ENCODE measurements around the gene SNAPC5. TPM values are rescaled to one million over a fixed set of nuclear protein-coding genes. Genes with fewer than 3 reads are reported as not detected.

SNAPC5 gene
- total and polyA plus RNA-seq, 2 of the 8 experiments (the other 6 are each of a cell fraction or from before 2014, with no cell fraction given) = 18.7 to 23.1 TPM

DNA sequence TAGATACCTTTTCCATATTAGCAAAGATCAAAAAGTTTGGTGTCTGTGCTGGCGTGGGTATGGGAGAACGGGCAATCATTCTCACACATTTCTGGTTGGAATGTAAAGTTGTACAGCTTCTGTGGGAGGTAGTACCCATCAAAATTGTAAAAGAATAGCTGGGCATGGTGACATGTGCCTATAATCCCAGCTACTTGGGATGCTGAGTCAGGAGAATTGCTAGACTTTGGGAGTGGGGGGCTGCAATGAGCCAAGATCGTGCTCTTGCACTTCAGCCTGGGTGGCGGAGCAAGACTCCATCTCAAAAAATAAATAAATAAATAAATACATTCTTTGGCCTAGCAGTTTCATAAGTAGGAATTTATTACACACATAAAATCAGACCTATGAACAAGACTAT is 45.3 kb upstream of the SNAPC5 start (continued):
- TF ChIP-seq BACH1 (IDR thresholded peaks at IDR 0.05; ENCODE audit: low read length) = no peak
- TF ChIP-seq EP300 (IDR thresholded peaks at IDR 0.05; ENCODE audit: borderline replicate concordance in 1 of 2, low read depth in 2 of 2, low read length in 2 of 2) = no peak
- no peak for TF ChIP-seq CHD1 (IDR thresholded peaks at IDR 0.05; ENCODE audit: low read depth, low read length)
- TF ChIP-seq TBP (IDR thresholded peaks at IDR 0.05; ENCODE audit: low read depth, low read length) = no peak
- TF ChIP-seq BRCA1 (IDR thresholded peaks at IDR 0.05; ENCODE audit: low read depth, low read length) = no peak
- no peak for TF ChIP-seq JUND (IDR thresholded peaks at IDR 0.05; ENCODE audit: low read length)
- TF ChIP-seq TCF12 (IDR thresholded peaks at IDR 0.05; ENCODE audit: low read depth, low read length) = no peak
- no peak for TF ChIP-seq TAF1 (IDR thresholded peaks at IDR 0.05; ENCODE audit: low read depth, low read length)
- TF ChIP-seq EGR1 (IDR thresholded peaks at IDR 0.05; ENCODE audit: borderline replicate concordance, low read depth, low read length) = no peak
